Endothelial cell of umbilical vein (primary cell): ENCODE measurements around the gene SPTLC1. TPM values are rescaled to one million over a fixed set of nuclear protein-coding genes. Genes with fewer than 3 reads are reported as not detected.

Experiments
- BruUV-seq: library from RNA; stranded (reverse); fragments of 400-500 nt; replicated peaks from 2 replicates; lab custom pipeline; 2021; lab: Mats Ljungman, UMichigan
- CTCF ChIA-PET: fragments of 300-600, 350-600 bp; sonication (Branson Sonifier 250); formaldehyde crosslinking; loops from one replicate; lab custom pipeline; 2021; ENCODE audit warnings: antibody characterized with exemption, inconsistent platforms; lab: Charles Lee
- POLR2A ChIA-PET: fragments of 300-600, 350-600 bp; sonication (Branson Sonifier 250); formaldehyde crosslinking; loops from one replicate; lab custom pipeline; 2021; ENCODE audit warnings: antibody characterized with exemption, inconsistent platforms; lab: Charles Lee
- DNase-seq: peaks from one replicate; pipeline ENCODE4 v3.0.0-alpha.2; 2011; ENCODE audit warnings: low read depth, low spot score
- FAIRE-seq: peaks from 2 replicates; lab custom pipeline; 2011; peaks lifted over from hg19 to GRCh38; lab: Jason Lieb, UNC
- H2AFZ ChIP-seq: 2 replicates; pipeline ENCODE4 v1.6.0; 2012; ENCODE audit warnings: low read depth, low read length, control low read depth, inconsistent platforms
- H3K27ac ChIP-seq: 2 replicates; pipeline ENCODE4 v1.5.1; 2011; ENCODE audit warnings: low read depth, mild to moderate bottlenecking, control low read depth, low read length, moderate library complexity; ENCODE audit not compliant: insufficient read depth
- H3K27me3 ChIP-seq, 2 experiments: 2 replicates each; pipeline versions ENCODE4 v1.6.0 to v1.6.1; 2011; ENCODE audit warnings: low read length in 2 of 2, mixed read lengths in 1 of 2; ENCODE audit not compliant: control insufficient read depth in 2 of 2, insufficient read depth in 2 of 2
- H3K36me3 ChIP-seq, 2 experiments: 2 replicates in 1 of 2; 3 replicates in 1 of 2; pipeline ENCODE4 v1.5.1; 2011; ENCODE audit warnings: low read length in 2 of 2, mild to moderate bottlenecking in 1 of 2, moderate library complexity in 1 of 2; ENCODE audit not compliant: control insufficient read depth in 2 of 2, insufficient read depth in 2 of 2; ENCODE audit errors: extremely low read depth in 1 of 2
- H3K4me1 ChIP-seq: 3 replicates; pipeline ENCODE4 v1.5.1; 2011; ENCODE audit warnings: mild to moderate bottlenecking, low read length; ENCODE audit not compliant: control insufficient read depth, insufficient read depth; ENCODE audit errors: extremely low read depth
- H3K4me2 ChIP-seq: 2 replicates; pipeline ENCODE4 v1.6.1; 2011; ENCODE audit warnings: low read length, control low read depth, mixed read lengths; ENCODE audit not compliant: insufficient read depth
- H3K4me3 ChIP-seq, 3 experiments: fragments of 200-600 bp in 1 of 3; sonication (generic), shearing (Covaris generic) in 1 of 3; replicated peaks in 1 of 3; 2 replicates each; pipeline ENCODE4 v1.5.1; 2011 to 2016; ENCODE audit warnings: control low read depth in 3 of 3, low read length in 3 of 3, mild to moderate bottlenecking in 2 of 3, inconsistent platforms in 1 of 3, low read depth in 1 of 3, moderate library complexity in 1 of 3; ENCODE audit not compliant: insufficient read depth in 1 of 3
- H3K79me2 ChIP-seq: 2 replicates; pipeline ENCODE4 v1.6.0; 2012; ENCODE audit warnings: low read length, inconsistent platforms; ENCODE audit not compliant: control insufficient read depth, insufficient read depth
- H3K9ac ChIP-seq: replicated peaks from 2 replicates; pipeline ENCODE3; 2011; ENCODE audit warnings: low read length, control low read depth; ENCODE audit not compliant: insufficient read depth; ENCODE audit errors: extremely low read depth
- H3K9me1 ChIP-seq: replicated peaks from 3 replicates; pipeline ENCODE4 v1.6.0; 2011; ENCODE audit warnings: mild to moderate bottlenecking, low read length; ENCODE audit not compliant: control insufficient read depth, insufficient read depth; ENCODE audit errors: extremely low read depth
- H3K9me3 ChIP-seq: replicated peaks from 2 replicates; pipeline ENCODE4 v1.5.1; 2012; ENCODE audit warnings: low read length, inconsistent platforms; ENCODE audit not compliant: control insufficient read depth, insufficient read depth
- H4K20me1 ChIP-seq: replicated peaks from 2 replicates; pipeline ENCODE3; 2011; ENCODE audit warnings: mild to moderate bottlenecking, low read length; ENCODE audit not compliant: control insufficient read depth, insufficient read depth; ENCODE audit errors: extremely low read depth
- EZH2 ChIP-seq: IDR thresholded peaks from 2 replicates; pipeline ENCODE4 v1.6.1; 2012; ENCODE audit warnings: borderline replicate concordance, low read depth, mild to moderate bottlenecking, moderate library complexity, low read length, inconsistent platforms; ENCODE audit not compliant: severe bottlenecking
- FOS ChIP-seq: IDR thresholded peaks from 2 replicates; pipeline ENCODE4 v1.6.1; 2011; ENCODE audit warnings: mild to moderate bottlenecking, low read length, moderate library complexity, borderline replicate concordance; ENCODE audit not compliant: insufficient read depth
- GATA2 ChIP-seq: IDR thresholded peaks from 2 replicates; pipeline ENCODE4 v1.7.0; 2011; ENCODE audit warnings: low read depth, mild to moderate bottlenecking, moderate library complexity, mixed read lengths, low read length; ENCODE audit not compliant: insufficient read length, insufficient read depth
- JUN ChIP-seq: IDR thresholded peaks from 2 replicates; pipeline ENCODE4 v1.6.1; 2011; ENCODE audit warnings: borderline replicate concordance, low read depth; ENCODE audit not compliant: insufficient read length, insufficient read depth
- MAX ChIP-seq: IDR thresholded peaks from 2 replicates; pipeline ENCODE4 v1.6.1; 2011; ENCODE audit not compliant: insufficient read depth, insufficient read length
- MYC ChIP-seq: IDR thresholded peaks from one replicate; pipeline ENCODE4 v1.6.1; 2011; ENCODE audit warnings: mild to moderate bottlenecking, low read depth, low read length
- POLR2A ChIP-seq: IDR thresholded peaks from 2 replicates; pipeline ENCODE4 v1.6.1; 2012; ENCODE audit warnings: low read depth, mild to moderate bottlenecking, control low read depth, low read length
- POLR2AphosphoS5 ChIP-seq: IDR thresholded peaks from 2 replicates; pipeline ENCODE4 v1.6.1; 2012; ENCODE audit warnings: low read depth, mild to moderate bottlenecking, control low read depth, low read length, moderate library complexity; ENCODE audit not compliant: insufficient read depth
- dilution Hi-C: fragments of 300-500 bp; cut with MboI; formaldehyde crosslinking; loops from one replicate; pipeline ENCODE4 v1.15.0; 2019; ENCODE audit warnings: low sequenced_read_pairs; ENCODE audit not compliant: extremely low pct_ligation_motif_present
- intact Hi-C: fragments of 100-400 bp; cut with micrococcal nuclease; formaldehyde crosslinking; loops from one replicate; pipeline ENCODE4 v1.10.0; 2022
- polyA plus RNA-seq, 4 experiments: library from polyadenylated mRNA; depleted of rRNA in 3 of 4; stranded (reverse) in 3 of 4; unstranded in 1 of 4; fragments of >200 nt; gene quantifications; 2 replicates each; pipeline versions ENCODE4 v1.2.1 to v1.2.3, GENCODE V29; 2011 to 2012; ENCODE audit warnings: missing spikeins in 1 of 4
- total RNA-seq: library from RNA; stranded (reverse); gene quantifications from 2 replicates; pipeline ENCODE4 v1.2.3, GENCODE V29; 2021
- TF ChIP-seq, protein P1 (sequence below), 2 donors: IDR thresholded peaks; 1 replicate in 1 of 2; 2 replicates in 1 of 2; pipeline ENCODE4 v1.5.1; 2011; ENCODE audit warnings: low read length in 2 of 2, mild to moderate bottlenecking in 2 of 2, moderate library complexity in 2 of 2, control low read depth in 1 of 2, inconsistent platforms in 1 of 2, low read depth in 1 of 2; ENCODE audit not compliant: insufficient read depth in 1 of 2; ENCODE audit errors: extremely low read depth in 1 of 2

The SPTLC1 gene
- total and polyA plus RNA-seq, 2 donors (not counting 3 experiments of a cell fraction or from before 2014, with no cell fraction given), result 35.9 to 68.5 TPM

DNA sequence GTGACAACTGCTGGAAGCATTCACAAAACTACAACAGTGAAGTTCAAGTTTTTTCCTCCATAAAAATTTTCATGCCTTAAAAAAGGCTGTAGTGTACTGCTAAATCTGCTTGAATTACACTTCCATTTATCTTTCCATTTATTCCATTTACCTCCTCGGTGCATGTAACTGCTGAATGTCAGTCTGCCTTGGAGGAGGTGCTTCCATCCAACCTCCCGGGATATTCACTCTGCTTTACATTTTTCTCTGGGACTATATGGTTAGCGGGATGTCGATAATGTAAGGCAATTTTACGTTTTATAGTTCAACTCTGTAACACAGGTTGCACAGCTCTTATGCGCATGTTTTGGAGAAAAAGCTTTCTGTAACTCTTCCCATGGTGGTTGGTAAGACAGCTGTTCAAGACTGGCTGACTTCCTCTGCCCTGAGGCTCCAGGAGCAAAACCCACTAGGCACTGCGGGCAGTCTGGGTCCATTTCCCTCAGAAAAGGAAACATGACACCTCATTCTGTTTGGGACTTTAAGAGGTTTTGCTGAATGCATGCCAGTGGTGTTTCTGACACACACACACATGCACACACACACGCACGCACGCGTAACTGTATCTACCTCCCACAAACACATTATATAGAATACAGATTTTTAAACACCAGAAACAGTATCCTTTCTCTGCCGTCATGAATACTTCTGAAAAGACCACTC lies 66.1 kb downstream of the SPTLC1 start:
- Histone ChIP-seq H3K27me3 (no peaks in the 10 kb centered on the region), H3K27ac (no peak overlapping the region), H3K9ac (no peak overlapping the region), H3K36me3 (peaks cover 18 to 35% of the 10 kb centered on the region in 2 experiments), H3K9me1 (no peaks in the 10 kb centered on the region), H3K79me2 (no peaks in the 10 kb centered on the region), H3K9me3 (no peaks in the 10 kb centered on the region), H3K4me2 (no peak overlapping the region), H4K20me1 (no peaks in the 10 kb centered on the region), H3K4me1 (no peaks in the 10 kb centered on the region), H2AFZ (no peak overlapping the region), H3K4me3 (no peak overlapping the region)
- POLR2A ChIA-PET, result no interaction called here
- TF ChIP-seq MAX (no peak), JUN (no peak), GATA2 (no peak), POLR2AphosphoS5 (no peak), POLR2A (no peak), EZH2 (no peak), MYC (no peak), FOS (no peak)
- TF ChIP-seq, protein P1, sequence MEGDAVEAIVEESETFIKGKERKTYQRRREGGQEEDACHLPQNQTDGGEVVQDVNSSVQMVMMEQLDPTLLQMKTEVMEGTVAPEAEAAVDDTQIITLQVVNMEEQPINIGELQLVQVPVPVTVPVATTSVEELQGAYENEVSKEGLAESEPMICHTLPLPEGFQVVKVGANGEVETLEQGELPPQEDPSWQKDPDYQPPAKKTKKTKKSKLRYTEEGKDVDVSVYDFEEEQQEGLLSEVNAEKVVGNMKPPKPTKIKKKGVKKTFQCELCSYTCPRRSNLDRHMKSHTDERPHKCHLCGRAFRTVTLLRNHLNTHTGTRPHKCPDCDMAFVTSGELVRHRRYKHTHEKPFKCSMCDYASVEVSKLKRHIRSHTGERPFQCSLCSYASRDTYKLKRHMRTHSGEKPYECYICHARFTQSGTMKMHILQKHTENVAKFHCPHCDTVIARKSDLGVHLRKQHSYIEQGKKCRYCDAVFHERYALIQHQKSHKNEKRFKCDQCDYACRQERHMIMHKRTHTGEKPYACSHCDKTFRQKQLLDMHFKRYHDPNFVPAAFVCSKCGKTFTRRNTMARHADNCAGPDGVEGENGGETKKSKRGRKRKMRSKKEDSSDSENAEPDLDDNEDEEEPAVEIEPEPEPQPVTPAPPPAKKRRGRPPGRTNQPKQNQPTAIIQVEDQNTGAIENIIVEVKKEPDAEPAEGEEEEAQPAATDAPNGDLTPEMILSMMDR (IDR thresholded peaks at IDR 0.05; ENCODE audit: extremely low read depth in 1 of 2, insufficient read depth in 1 of 2, low read depth in 1 of 2, low read length in 2 of 2), result no peak
- CTCF ChIA-PET, result no interaction called here
- FAIRE-seq, result no peak
- dilution Hi-C loops, result no loop called here
- DNase-seq, result no peak
- BruUV-seq, result no TSS peak
- intact Hi-C loops, result no loop called here
